H1 (cell line): ENCODE measurements around the gene RASL11B.
"Not testable (repeated sequence)": the region's sequence is repeated elsewhere in the genome, so short reads cannot be mapped to it uniquely, and the experiment has no call there.

Source experiments
- CTCF ChIP-seq, 3 experiments: IDR thresholded peaks; 1 replicate in 2 of 3; 2 replicates in 1 of 3; pipeline versions ENCODE4 v1.5.1 to v1.6.1; 2011; ENCODE audit warnings: low read length in 3 of 3, mild to moderate bottlenecking in 3 of 3, inconsistent platforms in 2 of 3, low read depth in 1 of 3, moderate library complexity in 1 of 3; ENCODE audit not compliant: insufficient read depth in 1 of 3; ENCODE audit errors: control extremely low read depth in 1 of 3
- HDAC2 ChIP-seq, 2 experiments: fragments of 300-600 bp in 1 of 2; sonication (generic) in 1 of 2; IDR thresholded peaks; 2 replicates each; pipeline ENCODE4 v1.6.1; 2011 to 2012; ENCODE audit warnings: low read depth in 2 of 2, low read length in 2 of 2, mild to moderate bottlenecking in 2 of 2, moderate library complexity in 2 of 2, borderline replicate concordance in 1 of 2, inconsistent platforms in 1 of 2
- POLR2A ChIP-seq, 2 experiments: IDR thresholded peaks; 1 replicate in 1 of 2; 2 replicates in 1 of 2; pipeline ENCODE4 v1.6.1; 2011; ENCODE audit warnings: low read depth in 2 of 2, low read length in 2 of 2, mild to moderate bottlenecking in 2 of 2; ENCODE audit errors: control extremely low read depth in 1 of 2
- RAD21 ChIP-seq, 2 experiments: IDR thresholded peaks in 1 of 2; conservative IDR thresholded peaks in 1 of 2; 2 replicates each; pipeline ENCODE4 v1.6.1; 2011; ENCODE audit warnings: low read depth in 2 of 2, low read length in 2 of 2, improper control_type of control experiment in 1 of 2, inconsistent platforms in 1 of 2, mild to moderate bottlenecking in 1 of 2, moderate library complexity in 1 of 2
- TCF12 ChIP-seq: IDR thresholded peaks from 2 replicates; pipeline ENCODE4 v1.6.1; 2011; ENCODE audit warnings: low read depth, mild to moderate bottlenecking, low read length

GRCh38 chr4:52834641-52835456 is 27.3 kb upstream of the RASL11B start:
- not testable (repeated sequence) for TF ChIP-seq CTCF (IDR thresholded peaks at IDR 0.05; ENCODE audit: control extremely low read depth in 1 of 3, insufficient read depth in 1 of 3, low read depth in 1 of 3, low read length in 3 of 3); RAD21 (IDR thresholded peaks at IDR 0.05 in 1 of 2, conservative IDR thresholded peaks at IDR 0.05 in 1 of 2; ENCODE audit: low read depth in 2 of 2, low read length in 2 of 2); POLR2A (IDR thresholded peaks at IDR 0.05; ENCODE audit: control extremely low read depth in 1 of 2, low read depth in 2 of 2, low read length in 2 of 2); HDAC2 (IDR thresholded peaks at IDR 0.05; ENCODE audit: borderline replicate concordance in 1 of 2, low read depth in 2 of 2, low read length in 2 of 2)
- TF ChIP-seq TCF12, result peak; percentile 87; the same call in 1 of the 2 replicates
